A549 (cell line): ENCODE measurements around the gene PLEKHA1.

Experiments
- CBX2 ChIP-seq: fragments of 200-600 bp; sonication (generic); IDR thresholded peaks from 2 replicates; pipeline ENCODE4 v1.6.1; 2016; ENCODE audit warnings: low read depth, mild to moderate bottlenecking, borderline replicate concordance
- CTCF ChIP-seq: fragments of >200 bp; sonication (Bioruptor Twin); formaldehyde crosslinking; IDR thresholded peaks from 3 replicates; pipeline ENCODE4 v1.5.1; 2016
- KDM1A ChIP-seq: fragments of 200-600 bp; sonication (generic); IDR thresholded peaks from 2 replicates; pipeline ENCODE4 v1.6.1; 2016; ENCODE audit warnings: low read depth, mild to moderate bottlenecking
- POLR2A ChIP-seq: IDR thresholded peaks from 2 replicates; pipeline ENCODE4 v1.6.1; 2012; ENCODE audit warnings: mild to moderate bottlenecking, low read length
- RNF2 ChIP-seq: fragments of 200-600 bp; sonication (generic); IDR thresholded peaks from 2 replicates; pipeline ENCODE4 v1.6.1; 2016; ENCODE audit warnings: low read depth, mild to moderate bottlenecking, antibody characterized with exemption, moderate library complexity, borderline replicate concordance

- TF ChIP-seq RNF2: no peak
- TF ChIP-seq CBX2: no peak
- no peak for TF ChIP-seq CTCF
- TF ChIP-seq KDM1A: no peak
- TF ChIP-seq POLR2A: no peak
Measured at GRCh38 chr10:122445469-122445868, 71.0 kb downstream of the PLEKHA1 start.
